Smooth muscle cell (in vitro differentiated cells): ENCODE measurements around the gene RBM19. TPM values are rescaled to one million over a fixed set of nuclear protein-coding genes. Genes with fewer than 3 reads are reported as not detected.

Experiments used
- DNase-seq: peaks from one replicate; lab custom pipeline; 2025; ENCODE audit not compliant: unreplicated experiment; lab: John Stamatoyannopoulos, UW
- H2AFZ ChIP-seq: fragments of 200-600 bp; sonication (generic); 2 replicates; pipeline ENCODE4 v1.6.0; 2016; ENCODE audit warnings: antibody characterized with exemption, low read depth, mild to moderate bottlenecking
- H3F3A ChIP-seq: fragments of 200-600 bp; sonication (generic); 2 replicates; pipeline ENCODE4 v1.6.0; 2017; ENCODE audit warnings: antibody characterized with exemption, low read depth
- H3K27ac ChIP-seq: fragments of 200-600 bp; sonication (generic); 2 replicates; pipeline ENCODE4 v1.5.1; 2016; ENCODE audit warnings: low read depth, mild to moderate bottlenecking
- H3K27me3 ChIP-seq: fragments of 200-600 bp; sonication (generic); 2 replicates; pipeline ENCODE4 v1.6.1; 2016; ENCODE audit warnings: low read depth, mild to moderate bottlenecking
- H3K36me3 ChIP-seq: fragments of 200-600 bp; sonication (generic); 2 replicates; pipeline ENCODE4 v1.5.1; 2016; ENCODE audit warnings: low read depth
- H3K4me1 ChIP-seq: fragments of 200-600 bp; sonication (generic); 2 replicates; pipeline ENCODE4 v1.5.1; 2016; ENCODE audit warnings: low read depth
- H3K4me2 ChIP-seq: fragments of 200-600 bp; sonication (generic); 2 replicates; pipeline ENCODE4 v1.6.0; 2016; ENCODE audit warnings: mild to moderate bottlenecking
- H3K4me3 ChIP-seq: fragments of 200-600 bp; sonication (generic); 2 replicates; pipeline ENCODE4 v1.5.1; 2016; ENCODE audit warnings: mild to moderate bottlenecking
- H3K79me2 ChIP-seq: fragments of 200-600 bp; sonication (generic); 2 replicates; pipeline ENCODE4 v1.6.0; 2016; ENCODE audit warnings: low read depth, mild to moderate bottlenecking
- H3K9ac ChIP-seq: fragments of 200-600 bp; sonication (generic); 2 replicates; pipeline ENCODE4 v1.6.0; 2016; ENCODE audit warnings: low read depth
- H3K9me3 ChIP-seq: fragments of 200-600 bp; sonication (generic); replicated peaks from 2 replicates; pipeline ENCODE4 v1.5.1; 2016; ENCODE audit warnings: low read depth
- H4K20me1 ChIP-seq: fragments of 200-600 bp; sonication (generic); 2 replicates; pipeline ENCODE4 v1.6.0; 2016; ENCODE audit warnings: low read depth
- WGBS: methylation state at CpG from one replicate; pipeline ENCODE4 v1.1.7; 2016; ENCODE audit warnings: low lambda C conversion rate; 5-methylcytosine and 5-hydroxymethylcytosine counted together
- polyA plus RNA-seq: library from polyadenylated mRNA; unstranded; fragments of >200 nt; fragmentation: Nextera tagmentation; extraction: Ambion mirVana; gene quantifications from 2 replicates; pipeline ENCODE4 v1.2.1, GENCODE V29; 2016
- total RNA-seq: library from RNA; depleted of rRNA; stranded (reverse); fragments of >200 nt; gene quantifications from 2 replicates; pipeline ENCODE4 v1.2.3, GENCODE V29; 2014
- TF ChIP-seq, protein P1 (sequence below): fragments of 200-600 bp; sonication (generic); IDR thresholded peaks from 2 replicates; pipeline ENCODE4 v1.5.1; 2017; ENCODE audit warnings: borderline replicate concordance, mild to moderate bottlenecking, antibody characterized with exemption; ENCODE audit not compliant: insufficient read depth, poor library complexity, severe bottlenecking

Gene RBM19
- total and polyA plus RNA-seq, 2 experiments from 2014 or later: 12.8 to 15.9 TPM

DNA sequence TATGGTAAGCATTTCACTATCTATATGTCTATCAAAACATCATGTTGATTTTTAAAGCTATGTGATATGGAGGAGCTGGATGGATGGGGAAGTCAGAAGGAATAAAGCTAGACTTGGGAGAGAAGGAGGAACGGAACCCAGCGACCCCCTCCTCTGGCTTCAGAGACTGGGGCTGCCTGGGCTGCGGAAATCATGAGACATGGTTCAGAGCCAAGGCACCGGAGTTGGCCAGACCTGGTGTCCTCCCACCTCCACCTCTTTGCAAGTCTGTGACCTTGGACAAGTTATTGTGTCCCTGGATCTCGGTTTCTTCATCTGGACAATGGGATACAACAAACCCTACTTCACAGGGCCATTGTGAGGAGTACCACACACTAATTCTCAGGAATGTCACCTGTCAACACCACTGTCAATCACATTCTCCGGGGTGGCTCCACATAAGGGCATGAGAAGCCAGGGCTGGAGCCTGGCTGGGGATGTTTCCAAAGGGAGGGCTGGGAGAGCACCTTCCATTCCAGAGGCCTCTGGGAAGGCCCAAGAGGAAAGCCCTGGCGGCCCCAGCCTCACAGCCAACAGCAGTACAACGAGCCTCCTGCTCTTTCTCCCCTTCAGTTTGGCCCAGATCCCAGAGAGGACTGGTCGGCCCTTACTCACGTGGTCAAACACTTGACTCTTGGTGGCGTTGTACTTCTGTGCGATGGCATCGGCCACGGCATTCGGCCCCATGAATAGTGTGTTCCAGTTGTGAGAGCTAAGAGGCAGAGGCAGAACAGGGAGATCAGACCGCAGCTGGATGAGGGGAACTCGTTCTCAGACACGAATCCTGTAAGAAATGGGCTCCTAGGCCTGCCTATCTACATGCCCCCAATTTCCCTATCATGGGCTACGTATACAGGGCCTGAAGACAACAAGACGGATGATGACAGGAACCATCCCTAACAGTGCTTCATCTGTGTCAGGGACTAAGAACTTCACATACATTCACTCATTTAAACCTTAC lies 20.7 kb downstream of the RBM19 start:
- no peak for DNase-seq
- H3K9me3 ChIP-seq: no peaks in the 10 kb centered on the region
- 97% methylated on average over 20 of the region's 20 CpGs for WGBS
- H2AFZ ChIP-seq: no peak overlapping the region
- no peaks in the 10 kb centered on the region for H3K79me2 ChIP-seq
- H3K9ac ChIP-seq: no peak overlapping the region
- H3K4me1 ChIP-seq: no peaks in the 10 kb centered on the region
- TF ChIP-seq, protein P1, sequence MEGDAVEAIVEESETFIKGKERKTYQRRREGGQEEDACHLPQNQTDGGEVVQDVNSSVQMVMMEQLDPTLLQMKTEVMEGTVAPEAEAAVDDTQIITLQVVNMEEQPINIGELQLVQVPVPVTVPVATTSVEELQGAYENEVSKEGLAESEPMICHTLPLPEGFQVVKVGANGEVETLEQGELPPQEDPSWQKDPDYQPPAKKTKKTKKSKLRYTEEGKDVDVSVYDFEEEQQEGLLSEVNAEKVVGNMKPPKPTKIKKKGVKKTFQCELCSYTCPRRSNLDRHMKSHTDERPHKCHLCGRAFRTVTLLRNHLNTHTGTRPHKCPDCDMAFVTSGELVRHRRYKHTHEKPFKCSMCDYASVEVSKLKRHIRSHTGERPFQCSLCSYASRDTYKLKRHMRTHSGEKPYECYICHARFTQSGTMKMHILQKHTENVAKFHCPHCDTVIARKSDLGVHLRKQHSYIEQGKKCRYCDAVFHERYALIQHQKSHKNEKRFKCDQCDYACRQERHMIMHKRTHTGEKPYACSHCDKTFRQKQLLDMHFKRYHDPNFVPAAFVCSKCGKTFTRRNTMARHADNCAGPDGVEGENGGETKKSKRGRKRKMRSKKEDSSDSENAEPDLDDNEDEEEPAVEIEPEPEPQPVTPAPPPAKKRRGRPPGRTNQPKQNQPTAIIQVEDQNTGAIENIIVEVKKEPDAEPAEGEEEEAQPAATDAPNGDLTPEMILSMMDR: no peak
- H4K20me1 ChIP-seq: no peaks in the 10 kb centered on the region
- H3K27ac ChIP-seq: no peak overlapping the region
- no peaks in the 10 kb centered on the region for H3F3A ChIP-seq
- no peak overlapping the region for H3K4me3 ChIP-seq
- H3K4me2 ChIP-seq: no peak overlapping the region
- no peaks in the 10 kb centered on the region for H3K27me3 ChIP-seq
- H3K36me3 ChIP-seq: peaks cover 11% of the 10 kb centered on the region

DNA sequence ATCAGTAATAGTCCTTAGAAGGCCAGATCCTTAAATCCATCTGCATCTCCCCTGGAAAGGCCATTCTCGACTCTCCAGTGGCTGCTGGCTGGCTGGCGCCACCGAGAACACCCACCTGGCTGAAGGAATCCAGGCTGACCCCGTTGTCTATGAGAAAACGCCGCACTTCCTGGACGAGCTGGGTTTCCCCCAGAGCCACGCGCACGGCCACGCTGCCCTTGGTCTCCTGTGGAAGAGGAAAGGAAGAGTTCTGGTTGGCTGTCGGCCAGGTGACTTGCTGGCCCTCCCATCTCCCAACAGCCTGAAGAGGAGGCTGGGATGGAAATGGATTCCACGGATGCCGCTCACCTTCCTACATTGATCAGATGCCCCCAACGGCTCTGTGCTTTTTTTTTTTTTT lies 23.9 kb downstream of the RBM19 start:
- H3K27ac ChIP-seq: no peak overlapping the region
- no peaks in the 10 kb centered on the region for H3K4me1 ChIP-seq
- H3K27me3 ChIP-seq: no peaks in the 10 kb centered on the region
- no peak overlapping the region for H3K9ac ChIP-seq
- DNase-seq: no peak
- H3K4me2 ChIP-seq: no peak overlapping the region
- no peaks in the 10 kb centered on the region for H3K36me3 ChIP-seq
- no peaks in the 10 kb centered on the region for H3K9me3 ChIP-seq
- no peak overlapping the region for H3K4me3 ChIP-seq
- no peak overlapping the region for H2AFZ ChIP-seq
- H4K20me1 ChIP-seq: no peaks in the 10 kb centered on the region
- TF ChIP-seq, protein P1: no peak
- H3K79me2 ChIP-seq: no peaks in the 10 kb centered on the region
- WGBS: 98% methylated on average over 15 of the region's 15 CpGs
- no peaks in the 10 kb centered on the region for H3F3A ChIP-seq

DNA sequence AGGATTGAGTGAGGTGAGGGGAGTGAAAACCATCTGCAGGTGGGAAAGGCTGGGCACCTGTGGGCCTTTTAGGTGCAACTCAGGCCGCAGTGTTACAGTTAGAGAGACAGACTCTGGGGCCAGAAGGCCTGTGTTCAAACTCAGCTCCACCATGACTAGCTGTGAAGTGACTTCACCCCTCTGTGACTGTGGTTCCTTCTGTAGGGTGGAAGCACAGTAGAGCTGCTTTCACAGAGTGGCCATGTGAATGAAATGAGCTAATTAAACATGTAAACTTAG lies 25.0 kb downstream of the RBM19 start:
- H3K4me2 ChIP-seq: no peak overlapping the region
- TF ChIP-seq, protein P1: no peak
- no peaks in the 10 kb centered on the region for H3K27me3 ChIP-seq
- no peaks in the 10 kb centered on the region for H3K9me3 ChIP-seq
- no peaks in the 10 kb centered on the region for H3K79me2 ChIP-seq
- H3K4me1 ChIP-seq: no peaks in the 10 kb centered on the region
- no peak overlapping the region for H3K4me3 ChIP-seq
- H2AFZ ChIP-seq: no peak overlapping the region
- H3K27ac ChIP-seq: no peak overlapping the region
- no peaks in the 10 kb centered on the region for H4K20me1 ChIP-seq
- no peak overlapping the region for H3K9ac ChIP-seq
- H3F3A ChIP-seq: no peaks in the 10 kb centered on the region
- no peaks in the 10 kb centered on the region for H3K36me3 ChIP-seq
- no peak for DNase-seq
- 100% methylated on average over 1 of the region's 1 CpG for WGBS
